NB4 (cell line): ENCODE results near the gene FAM20A.

Source experiments
- DNase-seq: peaks from one replicate; pipeline ENCODE4 v3.0.0; 2010; ENCODE audit warnings: low read depth
- H3K4me3 ChIP-seq: one replicate; pipeline ENCODE4 v1.5.1; 2011; ENCODE audit warnings: mild to moderate bottlenecking, low read depth, low read length, moderate library complexity
- CTCF ChIP-seq: IDR thresholded peaks from one replicate; pipeline ENCODE4 v1.5.1; 2012; ENCODE audit warnings: low read depth, low read length
- MAX ChIP-seq: IDR thresholded peaks from 2 replicates; pipeline ENCODE4 v1.6.1; 2011; ENCODE audit warnings: low read depth, low read length
- MYC ChIP-seq: IDR thresholded peaks from 2 replicates; pipeline ENCODE4 v1.6.1; 2011; ENCODE audit warnings: low read depth, low read length
- POLR2A ChIP-seq: IDR thresholded peaks from 2 replicates; pipeline ENCODE4 v1.6.1; 2011; ENCODE audit warnings: mild to moderate bottlenecking; ENCODE audit not compliant: insufficient read length; ENCODE audit errors: extremely low read depth

The FAM20A gene

GRCh38 chr17:68513932-68514331, 87.2 kb downstream of the FAM20A start:
- H3K4me3 ChIP-seq = peak overlapping the region; percentile 92
- TF ChIP-seq CTCF (no peak), POLR2A (no peak), MYC (no peak), MAX (no peak)
- DNase-seq = no peak

- peak overlapping the region; percentile 92 for H3K4me3 ChIP-seq
- DNase-seq = peak; percentile 59
- TF ChIP-seq POLR2A = no peak
- TF ChIP-seq CTCF = no peak
- TF ChIP-seq MAX = no peak
- TF ChIP-seq MYC = no peak
Observed at GRCh38 chr17:68512960-68513474, 88.2 kb downstream of the FAM20A start.

GRCh38 chr17:68512247-68512959, 88.8 kb downstream of the FAM20A start, which contains the start of gene PRKAR1A:
TSS of gene PRKAR1A (plus strand) at chr17:68512430. CDS start at chr17:68515400, 2,970 bp downstream.
- peak; percentile 77 for TF ChIP-seq POLR2A
- TF ChIP-seq MYC = no peak; the same call in 1 of the 2 replicates
- TF ChIP-seq CTCF = no peak
- no peak for TF ChIP-seq MAX
- peak; percentile 92 for DNase-seq

GRCh38 chr17:68511671-68512246, 89.4 kb downstream of the FAM20A start:
- H3K4me3 ChIP-seq = peak overlapping the region; percentile 92
- TF ChIP-seq CTCF (no peak), MAX (peak; percentile 84)
- DNase-seq = peak; percentile 54

More at GRCh38 chr17:68512247-68512959, 88.8 kb downstream of the FAM20A start, which contains the start of gene PRKAR1A:
- peak within 1 kb of the TSS; percentile 92 for H3K4me3 ChIP-seq

- TF ChIP-seq MYC = no peak
- TF ChIP-seq MAX = no peak
- no peak for TF ChIP-seq POLR2A
- no peak for TF ChIP-seq CTCF
- no peak for DNase-seq
- H3K4me3 ChIP-seq = peak overlapping the region; percentile 42
Observed at GRCh38 chr17:68511254-68511670, 89.9 kb downstream of the FAM20A start.
